ENCODE data around the gene BMP8A. TPM values are rescaled to one million over a fixed set of nuclear protein-coding genes. Genes with fewer than 3 reads are reported as not detected.

The BMP8A gene
- total and polyA plus RNA-seq, 2 of the 8 experiments (the other 6 are each of a cell fraction or from before 2014, with no cell fraction given) = 0.38 to 0.43 TPM

- no peak for TF ChIP-seq CHD7 (IDR thresholded peaks at IDR 0.05; ENCODE audit: insufficient replicate concordance, low read length)
- no peak for TF ChIP-seq GABPA (IDR thresholded peaks at IDR 0.05; ENCODE audit: borderline replicate concordance, insufficient read depth, low read length)
- no peak for TF ChIP-seq TEAD4 (IDR thresholded peaks at IDR 0.05; ENCODE audit: low read depth, low read length)
- TF ChIP-seq CEBPB (IDR thresholded peaks at IDR 0.05; ENCODE audit: low read depth, low read length) = no peak
- no peak for TF ChIP-seq NANOG (IDR thresholded peaks at IDR 0.05; ENCODE audit: insufficient read depth, low read depth, low read length, poor library complexity, severe bottlenecking)
- TF ChIP-seq POLR2AphosphoS5 (IDR thresholded peaks at IDR 0.05; ENCODE audit: low read depth, low read length) = no peak
- no peak for TF ChIP-seq CHD2 (IDR thresholded peaks at IDR 0.05; ENCODE audit: low read length)
- TF ChIP-seq SIX5 (IDR thresholded peaks at IDR 0.05; ENCODE audit: low read depth, low read length) = no peak
These were observed 9.5 kb downstream of the BMP8A start (continued) for GRCh38 chr1:39500862-39501389.

All from H1 (cell line).